DMS153 treated with DMSO at 0.1 percent for 48 hours (cell line): Measurements from ENCODE around the gene FOXK1.

Source experiments
- DNase-seq: peaks from one replicate; lab custom pipeline; 2025; ENCODE audit not compliant: unreplicated experiment; lab: John Stamatoyannopoulos, UW

FOXK1 gene

GRCh38 chr7:4742852-4743251 is 60.8 kb downstream of the FOXK1 start:
- no peak for DNase-seq

- peak; percentile 96 for DNase-seq
Observed at GRCh38 chr7:4744391-4745264, 62.5 kb downstream of the FOXK1 start.

- DNase-seq, result no peak
Observed at GRCh38 chr7:4745265-4745919, 63.3 kb downstream of the FOXK1 start.

- DNase-seq, result no peak
Observed at GRCh38 chr7:4745971-4746919, 64.2 kb downstream of the FOXK1 start.

- no peak for DNase-seq
Observed at GRCh38 chr7:4747013-4747412, 64.9 kb downstream of the FOXK1 start.

GRCh38 chr7:4747746-4748145 is 65.7 kb downstream of the FOXK1 start:
- DNase-seq, result no peak

- no peak for DNase-seq
Observed at GRCh38 chr7:4748231-4748681, 66.2 kb downstream of the FOXK1 start.

- DNase-seq, result no peak
Observed at GRCh38 chr7:4749363-4749762, 67.3 kb downstream of the FOXK1 start.

GRCh38 chr7:4749798-4750197 is 67.7 kb downstream of the FOXK1 start:
- no peak for DNase-seq

- DNase-seq, result no peak
Observed at GRCh38 chr7:4751398-4751947, 69.4 kb downstream of the FOXK1 start.

- peak; percentile 47 for DNase-seq
Observed at GRCh38 chr7:4753598-4754432, 71.7 kb downstream of the FOXK1 start.

- DNase-seq, result no peak
Observed at GRCh38 chr7:4754433-4755010, 72.4 kb downstream of the FOXK1 start.

GRCh38 chr7:4755045-4755444 is 73.0 kb downstream of the FOXK1 start:
- DNase-seq, result no peak

GRCh38 chr7:4758111-4758510 is 76.0 kb downstream of the FOXK1 start:
- no peak for DNase-seq

GRCh38 chr7:4758791-4759190 is 76.7 kb downstream of the FOXK1 start:
- DNase-seq, result no peak

- DNase-seq, result no peak
Observed at GRCh38 chr7:4759211-4759610, 77.1 kb downstream of the FOXK1 start.

GRCh38 chr7:4760952-4761351 is 78.9 kb downstream of the FOXK1 start:
- no peak for DNase-seq

GRCh38 chr7:4762121-4763055 is 80.3 kb downstream of the FOXK1 start:
- no peak for DNase-seq
